AG04449 (cell line): ENCODE results near the gene APBA2.

ENCODE experiments used
- CTCF ChIA-PET: fragments of 350-600 bp; formaldehyde crosslinking; extraction: SDS; loops from one replicate; lab custom pipeline; 2021; ENCODE audit warnings: antibody characterized with exemption; lab: Yijun Ruan, JAX
- POLR2A ChIA-PET: fragments of 400-600, 350-600 bp; formaldehyde crosslinking; extraction: SDS; loops from one replicate; lab custom pipeline; 2020; ENCODE audit warnings: antibody characterized with exemption, inconsistent platforms; lab: Yijun Ruan, JAX
- DNase-seq: peaks from one replicate; pipeline ENCODE4 v3.0.0-alpha.2; 2010; ENCODE audit warnings: low read depth, low spot score
- H3K4me3 ChIP-seq: 2 replicates; pipeline ENCODE4 v1.5.1; 2011; ENCODE audit warnings: low read depth, mild to moderate bottlenecking, control low read depth, low read length
- CTCF ChIP-seq: IDR thresholded peaks from one replicate; pipeline ENCODE4 v1.5.1; 2011; ENCODE audit warnings: mild to moderate bottlenecking, moderate library complexity, low read length, control low read depth, inconsistent platforms; ENCODE audit not compliant: insufficient read depth; ENCODE audit errors: missing control alignments

Gene APBA2

GRCh38 chr15:29133791-29134190 lies 248.0 kb downstream of the APBA2 start:
- ChIA-PET CTCF (interaction anchor here (1.5 to 1.6 kb wide), 2 partner anchors 9 to 32 kb away, joined by 5 to 7 read pairs; no protein-coding TSS in a partner anchor), POLR2A (no interaction called here)
- no peak overlapping the region for H3K4me3 ChIP-seq
- DNase-seq: no peak
- no peak for TF ChIP-seq CTCF

- no peak for DNase-seq
- no peak overlapping the region for H3K4me3 ChIP-seq
- ChIA-PET CTCF (interaction anchor here (1.5 to 1.6 kb wide), 2 partner anchors 9 to 32 kb away, joined by 5 to 7 read pairs; no protein-coding TSS in a partner anchor), POLR2A (no interaction called here)
- no peak for TF ChIP-seq CTCF
Measured at GRCh38 chr15:29134239-29134638, 248.5 kb downstream of the APBA2 start.

DNA sequence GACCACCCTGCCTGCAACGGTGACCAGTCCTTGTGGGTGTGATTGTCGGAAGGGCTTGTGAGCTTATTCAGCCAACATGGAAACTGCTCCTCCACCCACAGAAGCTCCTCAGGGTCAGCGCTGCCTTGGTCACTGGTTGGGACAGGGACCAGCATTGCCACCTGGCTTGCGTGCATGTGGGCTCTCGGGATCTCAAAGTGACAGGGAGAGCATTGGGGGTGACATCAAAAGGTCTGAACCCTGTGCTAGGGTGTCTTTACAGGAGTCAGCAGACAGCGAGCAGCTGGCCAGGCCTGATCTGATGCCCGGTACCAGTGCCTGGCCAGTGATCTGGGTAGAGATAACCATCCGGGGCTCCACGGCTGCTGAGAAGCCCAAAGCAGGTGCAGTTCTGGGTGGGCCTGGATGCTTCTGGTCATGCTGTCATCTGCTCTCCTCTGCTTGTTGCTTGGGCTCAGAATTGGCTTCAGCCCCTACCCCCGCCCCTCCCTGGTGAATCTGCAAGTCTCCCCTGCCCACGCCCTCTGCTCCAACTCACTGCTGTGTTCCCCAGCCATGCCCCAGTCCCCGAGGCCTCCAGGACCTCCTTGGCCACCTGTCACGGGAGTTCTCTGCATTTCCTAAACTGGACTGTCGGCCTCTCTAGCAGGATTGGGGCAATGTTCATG lies 249.0 kb downstream of the APBA2 start:
- ChIA-PET CTCF (interaction anchor here (1.4 to 1.8 kb wide), 4 partner anchors 10 to 33 kb away, joined by 3 to 7 read pairs (median 5); no protein-coding TSS in a partner anchor), POLR2A (no interaction called here)
- TF ChIP-seq CTCF: no peak
- no peak for DNase-seq
- H3K4me3 ChIP-seq: no peak overlapping the region

DNA sequence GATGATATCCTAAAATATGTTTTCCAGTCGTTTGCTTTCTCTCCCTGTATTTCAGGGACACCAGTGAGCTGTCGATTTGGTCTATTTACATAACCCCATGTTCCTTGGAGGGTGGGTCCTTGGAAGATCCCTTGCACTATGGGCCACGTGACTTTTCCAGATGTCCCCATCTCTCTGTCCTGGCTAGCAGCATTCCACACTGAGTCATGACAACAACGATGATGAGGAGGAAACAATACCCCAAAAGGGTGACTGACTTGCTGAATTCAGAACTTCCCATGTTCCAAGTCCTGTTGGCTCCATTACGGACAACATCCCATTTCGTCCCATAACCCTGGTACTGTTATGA lies 249.5 kb downstream of the APBA2 start:
- POLR2A ChIA-PET: no interaction called here
- TF ChIP-seq CTCF: no peak
- CTCF ChIA-PET: interaction anchor here (1.4 to 1.8 kb wide), 2 partner anchors 19 to 33 kb away, joined by 3 to 5 read pairs; no protein-coding TSS in a partner anchor
- H3K4me3 ChIP-seq: no peak overlapping the region
- DNase-seq: no peak

GRCh38 chr15:29135702-29136646 lies 250.2 kb downstream of the APBA2 start:
- CTCF ChIA-PET: interaction anchor here (1.4 to 1.8 kb wide), 2 partner anchors 20 to 33 kb away, joined by 3 to 5 read pairs; no protein-coding TSS in a partner anchor
- no peak for DNase-seq
- POLR2A ChIA-PET: no interaction called here
- no peak for TF ChIP-seq CTCF
- H3K4me3 ChIP-seq: no peak overlapping the region

DNA sequence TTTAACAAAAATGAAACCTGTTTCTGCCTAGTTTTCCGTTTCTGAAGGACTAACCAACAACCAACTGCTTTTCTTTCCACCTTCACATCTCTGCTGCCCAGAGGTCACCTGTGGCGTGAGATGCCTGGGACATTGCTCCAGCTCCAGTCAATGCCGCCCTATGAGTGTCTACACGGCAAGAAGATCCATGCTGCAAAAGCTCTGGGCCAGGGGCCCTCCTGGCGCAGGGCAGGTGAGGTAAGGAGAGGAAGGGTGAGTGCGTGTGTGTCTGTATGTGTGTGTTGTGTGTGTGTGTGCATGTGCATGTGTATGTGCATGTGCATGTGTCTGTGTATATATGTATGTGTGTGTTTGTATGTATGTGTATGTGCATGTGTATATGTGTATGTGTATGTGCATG lies 252.5 kb downstream of the APBA2 start:
- TF ChIP-seq CTCF: no peak
- CTCF ChIA-PET: interaction anchor here (0.9 to 1.5 kb wide), 3 partner anchors 19 to 937 kb away, joined by 3 to 4 read pairs (median 3); no protein-coding TSS in a partner anchor
- POLR2A ChIA-PET: no interaction called here
- H3K4me3 ChIP-seq: no peak overlapping the region
- no peak for DNase-seq
